HG02943 (cell line): ENCODE results near the gene ZNF793.

Experiments
- ATAC-seq: cut with Tn5 transposase; IDR thresholded peaks from one replicate; pipeline ENCODE4 v1.9.1; 2021; ENCODE audit warnings: mild to moderate bottlenecking, low read depth, moderate library complexity; ENCODE audit not compliant: unreplicated experiment

The ZNF793 gene

DNA sequence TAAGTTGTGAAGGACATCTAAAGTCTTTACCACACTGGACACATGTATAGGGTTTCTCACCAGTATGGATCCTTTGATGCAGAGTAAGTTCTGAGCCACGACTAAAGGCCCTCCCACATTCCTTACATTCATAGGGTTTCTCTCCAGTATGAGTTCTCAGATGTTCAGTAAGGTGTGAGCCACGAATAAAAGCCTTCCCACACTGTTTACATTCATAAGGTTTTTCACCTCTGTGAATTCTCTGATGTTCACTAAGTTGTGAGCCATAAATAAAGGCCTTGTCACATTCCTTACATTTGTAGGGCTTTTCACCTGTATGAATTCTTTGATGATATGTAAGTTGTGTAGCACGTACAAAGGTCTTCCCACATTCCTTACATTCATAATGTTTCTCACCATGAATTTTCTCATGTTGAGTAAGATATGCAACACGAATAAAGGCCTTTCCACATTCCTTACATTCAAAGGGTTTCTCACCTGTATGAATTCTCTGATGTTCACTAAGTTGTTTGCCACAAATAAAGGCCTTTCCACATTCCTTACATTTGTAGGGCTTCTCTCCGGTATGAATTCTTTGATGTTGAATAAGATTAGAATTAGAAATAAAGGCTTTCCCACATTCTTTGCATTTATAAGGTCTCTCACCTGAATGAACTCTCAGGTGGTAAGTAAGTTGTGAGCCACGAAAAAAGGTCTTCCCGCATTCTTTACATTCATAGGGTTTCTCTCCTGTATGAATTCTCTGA, 58.1 kb downstream of the ZNF793 start:
- ATAC-seq, result no peak

DNA sequence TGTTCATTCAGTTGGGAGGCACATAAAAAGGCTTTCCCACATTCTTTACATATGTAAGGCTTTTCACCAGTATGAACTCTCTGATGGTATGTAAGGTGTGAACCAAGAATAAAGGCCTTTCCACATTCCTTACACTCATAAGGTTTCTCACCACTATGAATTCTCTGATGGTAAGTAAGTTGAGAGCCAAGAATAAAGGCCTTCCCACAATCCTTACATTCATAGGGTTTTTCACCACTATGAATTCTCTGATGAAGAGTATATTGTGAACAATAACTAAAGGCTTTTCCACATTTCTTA, 58.6 kb downstream of the ZNF793 start:
- no peak for ATAC-seq

- ATAC-seq, result no peak
Observed at GRCh38 chr19:37572203-37572602, 65.5 kb downstream of the ZNF793 start.

- no peak for ATAC-seq
Observed at GRCh38 chr19:37583340-37583739, 76.6 kb downstream of the ZNF793 start.
